ENCODE measurements around the gene FGF14.

FGF14 gene

DNA sequence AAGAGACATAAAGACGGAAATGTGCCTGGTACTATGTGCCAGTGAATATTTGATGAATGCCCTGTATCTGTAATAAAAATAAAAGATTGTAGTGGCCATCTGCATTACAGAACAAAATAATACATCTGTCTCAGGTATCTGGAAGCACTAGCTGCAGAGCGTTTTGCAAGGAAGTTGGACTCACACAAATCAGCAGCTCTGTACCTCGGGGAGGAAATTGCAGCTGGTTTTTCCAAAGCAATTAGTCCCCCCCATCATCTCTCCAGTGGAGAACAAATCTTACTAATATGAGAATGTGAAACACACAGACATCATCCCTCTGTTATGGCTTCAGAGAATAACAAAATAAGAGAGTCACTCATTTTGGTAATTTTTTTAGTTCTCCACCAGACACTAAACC, 704.1 kb downstream of the FGF14 start:
- TF ChIP-seq, protein P1, sequence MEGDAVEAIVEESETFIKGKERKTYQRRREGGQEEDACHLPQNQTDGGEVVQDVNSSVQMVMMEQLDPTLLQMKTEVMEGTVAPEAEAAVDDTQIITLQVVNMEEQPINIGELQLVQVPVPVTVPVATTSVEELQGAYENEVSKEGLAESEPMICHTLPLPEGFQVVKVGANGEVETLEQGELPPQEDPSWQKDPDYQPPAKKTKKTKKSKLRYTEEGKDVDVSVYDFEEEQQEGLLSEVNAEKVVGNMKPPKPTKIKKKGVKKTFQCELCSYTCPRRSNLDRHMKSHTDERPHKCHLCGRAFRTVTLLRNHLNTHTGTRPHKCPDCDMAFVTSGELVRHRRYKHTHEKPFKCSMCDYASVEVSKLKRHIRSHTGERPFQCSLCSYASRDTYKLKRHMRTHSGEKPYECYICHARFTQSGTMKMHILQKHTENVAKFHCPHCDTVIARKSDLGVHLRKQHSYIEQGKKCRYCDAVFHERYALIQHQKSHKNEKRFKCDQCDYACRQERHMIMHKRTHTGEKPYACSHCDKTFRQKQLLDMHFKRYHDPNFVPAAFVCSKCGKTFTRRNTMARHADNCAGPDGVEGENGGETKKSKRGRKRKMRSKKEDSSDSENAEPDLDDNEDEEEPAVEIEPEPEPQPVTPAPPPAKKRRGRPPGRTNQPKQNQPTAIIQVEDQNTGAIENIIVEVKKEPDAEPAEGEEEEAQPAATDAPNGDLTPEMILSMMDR (IDR thresholded peaks at IDR 0.05): no peak
- TF ChIP-seq ZFX (IDR thresholded peaks at IDR 0.05; ENCODE audit: borderline replicate concordance): no peak
- no peak overlapping the region for H3K27ac ChIP-seq

DNA sequence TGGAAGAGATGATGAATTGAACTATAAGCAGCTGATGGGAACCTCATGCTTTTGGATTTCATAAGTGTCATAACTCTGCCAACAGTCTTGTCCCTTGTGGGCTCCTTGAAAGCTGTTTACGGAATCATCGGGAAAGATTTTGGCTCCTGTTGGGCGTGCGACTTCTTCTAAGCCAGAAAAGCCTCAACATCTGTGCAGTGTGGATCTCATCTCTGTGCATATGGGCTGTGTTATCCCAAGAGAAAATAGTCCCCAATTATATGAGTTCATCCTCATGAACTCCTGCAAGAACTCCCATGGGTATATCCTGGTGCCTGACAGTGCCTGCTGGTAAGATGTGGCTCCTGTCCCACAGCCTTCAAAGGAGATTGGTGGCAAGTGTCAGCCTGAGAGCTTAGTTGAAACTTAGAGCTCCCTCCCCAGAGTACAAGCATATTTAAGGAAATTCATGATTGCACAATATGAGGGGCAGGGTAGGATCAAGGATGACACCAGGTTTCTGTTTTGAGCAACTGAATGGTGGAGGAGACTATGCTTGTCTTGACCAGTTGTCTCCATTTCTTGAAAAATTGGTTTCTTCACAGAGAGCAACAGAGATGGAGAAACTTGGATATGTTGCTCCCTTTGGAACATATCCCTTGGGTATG, 705.9 kb downstream of the FGF14 start:
- no peak overlapping the region for H3K27ac ChIP-seq
- TF ChIP-seq, protein P1 (IDR thresholded peaks at IDR 0.05): no peak
- TF ChIP-seq ZFX (IDR thresholded peaks at IDR 0.05; ENCODE audit: borderline replicate concordance): no peak

DNA sequence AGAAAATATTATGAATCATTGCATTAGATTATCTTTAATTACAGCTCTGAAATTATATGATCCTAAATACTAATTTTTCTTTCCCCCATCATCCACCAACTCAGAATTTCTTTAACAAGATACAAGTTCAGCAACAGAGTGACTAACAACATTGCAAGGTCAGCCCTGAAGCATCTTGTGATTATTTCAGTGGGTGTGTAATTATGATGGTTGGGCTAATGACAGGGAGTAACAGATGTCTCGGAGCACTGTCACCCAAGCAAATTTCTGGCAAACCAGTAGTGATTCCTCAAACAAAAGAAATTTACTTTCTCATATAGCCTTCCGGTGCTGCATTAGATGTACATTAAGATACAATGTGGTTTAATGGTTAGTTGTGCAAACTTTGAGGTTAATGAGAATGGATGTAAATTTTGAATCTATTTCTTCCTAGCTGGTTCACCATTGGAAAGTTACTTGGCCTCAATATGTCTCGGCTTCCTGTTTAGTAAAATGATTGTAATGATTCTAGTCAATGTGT, 710.4 kb downstream of the FGF14 start:
- H3K27ac ChIP-seq: no peak overlapping the region

DNA sequence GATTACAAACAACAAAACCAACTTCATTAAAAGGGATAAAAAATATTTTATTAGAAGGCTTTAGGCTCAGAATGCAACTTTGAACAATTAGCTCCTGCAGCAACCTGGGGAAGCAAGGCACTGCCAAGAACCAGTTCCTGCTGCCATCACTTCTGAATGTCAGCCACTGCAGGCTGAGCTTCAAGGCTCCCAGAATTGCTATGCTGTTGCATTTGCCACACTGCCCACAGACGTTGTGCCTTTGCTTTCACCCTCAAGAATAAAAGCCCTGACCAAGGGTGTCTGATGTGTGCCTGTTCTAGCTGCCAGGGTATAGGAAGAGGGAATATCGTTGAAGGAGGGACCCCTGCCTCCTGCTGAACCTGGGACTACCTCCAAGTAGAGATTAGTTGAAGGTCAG, 711.0 kb downstream of the FGF14 start:
- TF ChIP-seq, protein P1 (IDR thresholded peaks at IDR 0.05): no peak
- no peak for TF ChIP-seq ZFX (IDR thresholded peaks at IDR 0.05; ENCODE audit: borderline replicate concordance)
- H3K27ac ChIP-seq: no peak overlapping the region

More for the DNA sequence above, 710.4 kb downstream of the FGF14 start:
- TF ChIP-seq ZFX (IDR thresholded peaks at IDR 0.05; ENCODE audit: borderline replicate concordance): no peak
- TF ChIP-seq, protein P1 (IDR thresholded peaks at IDR 0.05): no peak

DNA sequence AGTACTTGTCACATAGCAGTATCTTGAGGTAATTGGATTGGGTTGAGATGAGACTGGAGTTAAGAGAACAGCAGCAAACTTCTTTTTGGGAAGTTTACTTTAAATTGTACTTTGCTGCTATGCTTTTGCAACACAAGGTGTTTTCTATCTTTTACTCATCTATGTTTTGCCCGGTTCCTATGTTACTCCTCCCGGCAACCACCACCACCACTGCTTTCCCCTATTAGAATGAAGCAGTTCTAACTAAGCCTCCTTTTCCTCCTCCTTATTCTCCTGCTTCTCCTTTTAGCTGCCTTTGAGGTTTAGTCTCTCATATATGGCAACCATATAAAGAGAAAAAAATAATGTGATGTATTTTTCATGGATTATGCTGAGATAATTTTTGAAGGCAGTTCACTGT, 715.8 kb downstream of the FGF14 start:
- no peak overlapping the region for H3K27ac ChIP-seq
- TF ChIP-seq ZFX (IDR thresholded peaks at IDR 0.05; ENCODE audit: borderline replicate concordance): no peak
- TF ChIP-seq, protein P1 (IDR thresholded peaks at IDR 0.05): no peak

DNA sequence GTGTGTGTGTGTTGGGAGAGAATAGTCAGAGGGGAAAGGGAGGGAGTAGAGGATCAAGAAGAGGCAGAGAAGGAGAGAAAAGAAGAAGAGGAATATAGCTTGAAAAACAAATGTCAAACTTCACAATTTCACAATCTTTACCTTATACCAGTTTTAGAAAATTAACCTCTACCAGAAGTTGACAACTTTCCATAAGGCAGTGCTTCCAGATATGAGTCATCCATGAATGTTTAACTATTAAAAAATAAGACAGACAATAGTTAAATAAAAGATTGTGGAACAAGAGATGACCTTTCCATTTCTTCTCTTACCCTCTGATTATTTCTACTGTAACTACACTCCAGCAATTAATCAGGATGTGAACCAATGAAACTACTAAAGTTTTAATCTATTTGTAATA, 720.0 kb downstream of the FGF14 start:
- H3K27ac ChIP-seq: no peak overlapping the region
- TF ChIP-seq ZFX (IDR thresholded peaks at IDR 0.05; ENCODE audit: borderline replicate concordance): no peak
- TF ChIP-seq, protein P1 (IDR thresholded peaks at IDR 0.05): no peak

DNA sequence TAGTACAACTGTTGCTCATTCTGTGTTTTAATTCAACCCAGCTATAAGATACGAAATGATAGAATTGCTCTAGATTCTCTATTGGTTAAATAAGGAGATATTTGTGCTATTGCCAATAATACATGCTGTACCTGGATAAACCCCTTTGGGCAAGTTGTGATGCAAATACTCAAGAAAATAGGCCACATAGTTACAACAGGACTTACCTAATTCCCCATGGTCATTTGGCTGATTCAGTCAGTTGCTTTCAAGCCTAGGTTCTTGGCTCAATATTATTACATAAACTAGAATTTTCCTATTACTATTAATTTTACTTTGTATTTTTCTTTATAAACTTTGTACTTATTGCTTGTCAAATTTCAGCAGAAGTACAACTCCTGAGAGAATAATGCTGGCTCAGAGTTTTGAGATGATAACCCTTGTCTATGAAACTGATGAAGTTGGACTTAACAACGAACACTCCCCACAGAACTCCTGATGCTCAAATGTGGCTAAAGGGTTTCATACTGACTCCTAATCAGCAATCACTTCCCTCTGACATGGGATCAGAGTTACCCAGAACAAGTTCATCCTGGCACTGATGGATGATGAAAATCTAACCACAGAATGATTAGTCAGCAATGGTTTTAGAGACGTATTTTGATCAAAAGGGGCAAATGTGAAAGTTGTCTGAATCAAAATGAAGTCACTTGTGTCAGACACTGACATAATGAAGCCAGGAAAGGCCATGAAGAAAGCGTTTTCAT, 728.3 kb downstream of the FGF14 start:
- no peak overlapping the region for H3K27ac ChIP-seq
- TF ChIP-seq, protein P1 (IDR thresholded peaks at IDR 0.05): no peak
- TF ChIP-seq ZFX (IDR thresholded peaks at IDR 0.05; ENCODE audit: borderline replicate concordance): no peak

All from 22Rv1 (cell line).